HG02678 (cell line): Measurements from ENCODE around the gene CCBE1.

Source experiments
- ATAC-seq: cut with Tn5 transposase; IDR thresholded peaks from one replicate; pipeline ENCODE4 v1.9.1; 2021; ENCODE audit warnings: mild to moderate bottlenecking, moderate library complexity; ENCODE audit not compliant: unreplicated experiment

The CCBE1 gene

DNA sequence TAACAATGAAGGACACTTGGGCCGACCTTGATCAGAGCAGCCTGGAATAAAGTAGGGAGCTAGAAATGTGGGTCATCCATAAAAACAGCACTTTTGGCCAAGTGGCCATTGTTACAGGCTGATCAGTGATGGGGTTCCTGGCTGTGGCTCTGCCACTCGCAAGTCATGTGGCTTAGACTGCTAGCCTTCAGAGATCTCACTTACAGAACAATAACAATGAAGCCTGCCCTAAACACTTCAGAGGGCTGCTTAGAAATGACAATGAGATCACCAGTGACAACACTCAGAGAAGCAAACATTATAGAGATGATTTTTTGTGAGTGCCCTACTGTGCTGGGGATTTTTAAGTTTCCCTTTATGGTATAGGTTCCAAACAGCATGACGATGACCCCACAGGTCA, 230.2 kb downstream of the CCBE1 start:
- ATAC-seq: no peak

DNA sequence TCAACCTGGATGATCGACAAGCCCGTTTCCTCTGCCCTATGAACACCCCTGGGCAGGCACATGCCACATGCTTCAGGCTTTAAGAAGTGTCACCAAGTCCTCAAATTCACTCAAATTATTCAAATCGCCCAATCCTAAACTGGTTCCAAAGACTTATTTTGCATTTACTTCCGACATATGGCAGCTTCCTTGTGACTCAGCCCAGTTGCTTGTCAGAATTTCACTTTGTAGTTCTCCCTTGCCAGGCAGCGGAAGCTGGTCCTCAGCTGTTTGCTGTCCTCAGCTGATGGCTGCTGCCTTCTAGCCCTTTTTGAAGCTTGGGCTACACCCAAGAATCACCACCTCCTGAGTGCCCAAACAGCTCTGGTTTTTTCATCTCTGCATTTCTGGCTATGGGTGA, 232.7 kb downstream of the CCBE1 start:
- no peak for ATAC-seq

DNA sequence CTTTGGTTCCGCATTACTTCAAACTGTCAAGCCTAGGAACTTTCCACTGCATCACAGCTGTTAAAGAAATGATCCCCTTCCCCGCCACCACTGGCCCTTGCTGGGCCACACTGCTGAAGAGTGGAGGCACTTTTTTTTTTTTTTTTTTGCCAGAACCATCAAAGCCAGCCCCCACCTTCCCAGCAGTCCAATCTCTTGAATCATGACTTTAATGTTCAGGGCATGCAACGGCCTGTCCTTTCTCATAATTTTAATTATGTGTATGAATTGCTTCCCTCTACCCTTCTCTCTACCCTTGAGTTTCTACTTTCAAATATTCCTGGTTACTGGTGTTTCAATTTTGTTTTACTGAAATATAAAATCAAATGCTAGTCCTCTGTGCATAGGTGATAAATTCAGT, 236.1 kb downstream of the CCBE1 start:
- ATAC-seq: no peak

DNA sequence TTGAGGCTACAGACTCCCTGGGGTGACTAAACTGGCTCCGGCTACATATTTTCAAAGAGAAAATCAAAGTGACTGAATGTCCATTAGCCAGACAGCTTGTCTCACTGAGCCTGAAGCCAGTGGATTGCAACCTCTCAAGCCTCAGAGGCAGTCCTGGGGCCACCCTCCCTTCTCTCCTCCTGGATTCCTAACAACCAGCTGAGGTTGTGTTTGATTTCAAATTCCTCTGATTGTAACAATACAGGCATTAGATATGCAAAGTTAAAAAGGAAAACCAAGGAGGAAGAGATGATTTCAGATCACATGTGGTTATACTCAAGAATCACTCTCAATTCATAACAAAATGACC, 237.2 kb downstream of the CCBE1 start:
- ATAC-seq: no peak

DNA sequence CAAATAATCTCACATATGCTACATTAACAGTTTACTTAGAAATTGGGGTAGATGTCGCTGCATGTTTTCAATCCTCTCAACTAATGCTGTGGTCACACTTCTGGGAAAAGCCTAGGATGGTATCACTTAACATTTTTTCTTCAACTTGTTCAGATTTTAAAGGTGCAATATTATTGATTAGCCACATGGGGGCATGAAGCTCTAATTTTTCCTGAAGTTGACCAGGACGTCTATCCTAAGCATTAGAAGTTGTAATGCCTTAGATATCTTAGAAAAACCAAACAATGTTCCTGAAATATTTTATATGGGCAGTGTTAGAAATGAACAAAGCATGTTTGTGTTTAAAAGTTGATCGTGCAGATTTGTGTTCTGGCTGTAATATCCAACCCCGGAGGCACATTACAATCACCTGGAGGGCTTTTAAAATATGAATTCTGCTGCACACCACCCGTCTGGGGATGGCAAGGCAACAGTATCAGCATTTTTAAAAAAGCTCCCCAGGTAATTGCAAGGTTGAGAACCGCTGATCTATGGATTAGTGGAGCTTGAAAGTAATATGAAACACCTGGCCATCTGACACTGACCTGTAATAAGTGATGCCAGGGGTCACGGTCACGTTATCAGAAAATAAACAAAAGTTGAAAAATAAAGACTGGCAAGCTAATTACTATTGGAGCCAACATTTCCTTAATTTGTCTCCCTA, 237.7 kb downstream of the CCBE1 start:
- ATAC-seq: no peak

DNA sequence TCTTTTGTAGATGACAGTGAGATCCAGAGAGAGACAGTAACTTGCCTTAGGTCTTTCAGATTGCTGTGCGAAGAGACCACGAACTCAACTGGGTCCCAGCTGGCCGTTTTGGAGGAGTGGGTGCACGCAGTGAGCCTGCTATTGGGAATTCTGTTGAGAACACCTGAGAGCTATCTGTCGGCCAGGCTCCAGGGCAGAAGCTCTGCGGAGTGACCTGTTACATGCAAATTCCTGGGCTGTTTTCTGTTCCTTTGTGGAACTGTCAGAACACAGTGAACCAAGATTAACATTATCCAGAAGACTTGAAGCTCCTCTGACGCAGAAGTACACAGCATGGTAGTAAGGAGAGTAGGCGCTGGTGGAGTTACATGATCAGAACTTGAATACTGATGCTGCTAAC, 238.6 kb downstream of the CCBE1 start:
- ATAC-seq: no peak

DNA sequence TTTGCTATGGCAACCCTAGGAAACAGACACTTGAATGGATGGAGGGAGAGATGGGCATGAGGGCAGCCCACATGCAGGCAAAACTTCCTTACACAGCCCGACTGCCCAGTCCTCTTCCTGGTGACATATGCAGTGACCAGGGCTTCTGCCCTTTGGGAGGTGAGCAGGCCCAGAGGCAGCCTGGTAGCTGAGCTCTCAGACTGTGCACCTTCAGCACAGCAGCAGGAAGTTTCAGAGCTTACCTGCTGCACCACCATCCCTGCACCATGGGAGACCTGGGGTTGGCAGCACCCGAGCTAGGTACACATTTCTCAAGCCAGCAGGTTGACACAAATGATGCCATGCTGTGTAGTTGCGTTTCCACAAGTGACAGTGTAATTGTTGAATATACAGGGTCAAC, 240.6 kb downstream of the CCBE1 start:
- no peak for ATAC-seq

DNA sequence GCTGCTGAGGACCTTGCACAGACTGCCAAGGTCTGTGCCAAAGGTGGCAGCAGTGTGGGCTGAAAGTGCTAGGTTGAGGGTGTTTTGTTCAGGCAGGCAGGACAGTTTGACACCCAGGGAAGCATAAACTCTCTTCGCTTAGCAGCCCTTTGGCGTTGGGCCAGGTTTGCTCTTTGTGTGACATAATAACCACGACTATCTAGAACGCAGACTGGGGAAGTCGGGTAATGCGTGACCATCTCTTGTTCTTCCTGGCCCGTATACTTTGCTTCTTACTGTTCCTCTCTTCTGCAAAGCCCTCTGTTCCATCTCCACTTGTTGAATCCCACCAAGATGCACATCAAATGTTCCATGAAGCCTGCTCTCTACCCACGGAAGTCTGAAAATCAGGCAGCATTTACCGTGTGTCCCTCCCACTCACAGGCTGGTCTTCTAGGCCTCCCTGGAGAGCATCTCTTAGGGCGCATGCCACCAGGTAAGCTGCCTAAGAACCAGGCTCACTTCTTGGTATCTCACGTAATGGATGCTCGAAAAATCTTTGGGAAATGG, 241.4 kb downstream of the CCBE1 start:
- ATAC-seq: no peak

DNA sequence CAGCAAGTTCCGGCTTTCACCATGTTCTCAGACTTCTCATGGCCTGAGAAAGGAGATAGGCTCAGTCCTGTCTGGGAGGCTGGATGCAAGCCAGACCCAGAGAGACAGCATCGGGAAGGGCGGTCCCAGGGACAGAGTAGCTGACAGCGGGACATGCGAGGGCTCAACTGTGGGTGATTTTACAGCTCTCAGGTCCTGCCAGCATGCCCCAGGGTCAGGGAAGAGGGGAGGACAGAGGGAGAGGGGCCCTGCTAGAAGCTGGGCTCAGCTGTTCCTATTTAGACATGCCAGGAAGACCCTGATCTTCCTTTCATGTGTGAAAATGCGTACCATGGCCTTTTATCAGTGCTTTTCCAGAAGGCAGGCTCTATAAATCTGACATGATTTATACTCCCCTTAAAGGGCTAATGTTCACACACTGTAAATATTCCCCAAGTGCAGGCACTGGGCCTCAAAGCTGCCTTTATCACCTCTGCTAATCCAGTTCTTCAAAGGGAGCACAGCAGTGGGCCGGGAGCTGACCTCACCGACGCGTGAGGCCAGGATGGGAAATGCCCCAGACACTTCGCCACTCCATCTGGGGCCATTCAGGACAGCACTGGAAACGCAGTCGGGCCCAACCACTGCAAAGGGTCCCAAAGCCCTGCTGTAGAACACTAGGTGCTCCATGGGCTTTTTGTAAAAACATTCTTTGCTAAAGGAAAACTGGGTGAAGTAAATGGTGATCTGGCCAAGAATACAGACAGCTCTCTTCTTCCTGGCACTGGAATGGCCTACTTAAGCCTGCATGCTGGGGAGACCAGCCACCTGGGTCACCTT, 242.1 kb downstream of the CCBE1 start:
- no peak for ATAC-seq

DNA sequence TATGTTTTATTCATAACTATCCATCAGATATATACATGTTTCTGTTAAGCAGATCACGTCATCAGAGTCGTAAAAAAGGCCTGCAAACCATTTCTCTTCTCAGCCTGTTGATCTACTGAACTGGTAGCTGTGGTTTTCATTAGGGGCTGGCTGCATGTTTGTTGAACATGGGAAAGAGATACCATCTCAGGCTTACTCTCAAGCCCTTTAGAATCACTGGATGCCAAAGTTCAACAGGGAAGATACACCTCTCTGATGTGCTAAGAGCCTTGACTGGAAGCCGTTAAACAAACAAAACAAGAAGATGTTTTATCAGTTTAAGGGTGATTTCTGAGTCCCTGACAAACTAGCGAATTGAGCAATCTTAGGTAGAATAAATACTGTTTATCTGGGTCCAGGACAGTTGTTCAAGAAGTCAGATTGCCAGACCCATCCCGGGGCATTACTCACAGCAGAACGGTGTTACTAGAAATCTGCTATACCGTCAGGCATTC, 243.7 kb downstream of the CCBE1 start:
- ATAC-seq: no peak

DNA sequence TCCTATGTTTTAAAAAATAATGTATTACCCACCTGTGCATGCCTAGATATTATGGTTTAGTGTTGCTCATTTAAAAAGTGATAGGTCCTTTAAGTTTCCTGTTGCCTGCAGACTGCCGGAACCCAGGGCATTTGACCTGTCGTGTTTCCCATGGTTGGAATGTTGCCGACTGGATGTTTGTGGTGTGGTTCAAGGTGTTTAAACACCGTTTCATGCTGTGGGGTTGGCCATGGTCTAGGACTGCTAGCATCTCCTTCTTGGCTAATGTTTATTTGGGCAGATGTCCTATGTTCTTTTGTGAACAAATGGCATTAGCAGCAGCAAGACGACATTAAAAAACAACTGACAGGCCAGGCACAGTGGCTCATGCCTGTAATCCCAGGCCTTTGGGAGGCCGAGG, 245.3 kb downstream of the CCBE1 start:
- ATAC-seq: no peak

DNA sequence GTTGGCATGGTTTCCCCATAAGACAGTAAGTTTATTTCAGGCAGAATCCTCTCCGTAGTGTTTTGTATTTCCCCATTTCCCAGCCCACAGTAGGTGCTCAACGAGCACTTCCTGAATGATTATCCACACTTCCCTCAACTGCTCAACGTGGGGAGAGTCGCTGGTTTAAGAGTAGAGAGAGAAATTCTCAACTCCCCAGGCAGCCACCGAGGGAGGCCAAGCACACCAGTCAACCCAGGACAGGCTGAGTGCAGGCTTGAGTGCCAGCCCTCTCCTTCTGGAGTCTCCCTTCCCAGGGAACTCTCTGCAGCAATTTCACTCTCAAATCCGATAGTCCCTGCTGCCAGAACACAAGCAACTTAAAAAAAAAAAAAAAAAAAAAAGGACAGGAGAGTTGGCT, 246.2 kb downstream of the CCBE1 start:
- no peak for ATAC-seq

DNA sequence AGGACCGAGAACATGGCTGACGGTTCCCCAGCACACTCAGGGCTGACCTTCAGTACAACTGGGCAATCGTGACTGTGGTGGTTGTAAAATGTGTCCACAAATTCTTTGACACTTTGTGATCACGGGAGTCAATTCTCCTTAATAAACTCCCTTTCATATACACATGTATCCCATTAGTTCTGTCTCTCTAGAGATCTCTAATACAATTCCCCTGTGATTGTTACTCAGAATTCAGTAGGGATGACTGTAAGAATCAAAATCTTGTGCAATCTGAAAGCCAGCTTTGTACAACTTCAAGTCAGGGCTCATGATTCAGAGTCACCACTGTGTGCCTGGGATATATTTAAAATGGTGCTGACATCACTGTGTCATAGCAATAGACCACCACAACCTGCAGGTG, 248.7 kb downstream of the CCBE1 start:
- no peak for ATAC-seq

DNA sequence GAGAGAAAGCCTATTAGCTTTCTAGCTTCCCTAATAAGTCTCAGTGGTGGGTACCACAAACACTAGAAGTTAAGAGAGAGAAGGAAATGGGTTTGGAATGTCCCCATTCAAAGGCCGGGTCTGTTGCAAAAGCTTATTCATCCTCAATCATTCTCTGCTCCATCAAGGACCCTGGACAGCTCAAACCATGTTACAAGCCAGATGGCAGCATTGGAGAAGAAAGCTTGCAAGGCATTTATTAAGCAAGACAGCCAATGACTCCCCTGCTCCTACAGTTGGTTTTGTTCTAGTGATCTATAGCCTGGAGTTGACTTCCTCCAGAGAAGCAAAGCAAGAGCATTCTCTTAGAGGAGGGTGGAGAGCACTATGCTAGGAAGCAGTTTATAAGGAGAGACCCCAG, 251.2 kb downstream of the CCBE1 start:
- ATAC-seq: no peak

DNA sequence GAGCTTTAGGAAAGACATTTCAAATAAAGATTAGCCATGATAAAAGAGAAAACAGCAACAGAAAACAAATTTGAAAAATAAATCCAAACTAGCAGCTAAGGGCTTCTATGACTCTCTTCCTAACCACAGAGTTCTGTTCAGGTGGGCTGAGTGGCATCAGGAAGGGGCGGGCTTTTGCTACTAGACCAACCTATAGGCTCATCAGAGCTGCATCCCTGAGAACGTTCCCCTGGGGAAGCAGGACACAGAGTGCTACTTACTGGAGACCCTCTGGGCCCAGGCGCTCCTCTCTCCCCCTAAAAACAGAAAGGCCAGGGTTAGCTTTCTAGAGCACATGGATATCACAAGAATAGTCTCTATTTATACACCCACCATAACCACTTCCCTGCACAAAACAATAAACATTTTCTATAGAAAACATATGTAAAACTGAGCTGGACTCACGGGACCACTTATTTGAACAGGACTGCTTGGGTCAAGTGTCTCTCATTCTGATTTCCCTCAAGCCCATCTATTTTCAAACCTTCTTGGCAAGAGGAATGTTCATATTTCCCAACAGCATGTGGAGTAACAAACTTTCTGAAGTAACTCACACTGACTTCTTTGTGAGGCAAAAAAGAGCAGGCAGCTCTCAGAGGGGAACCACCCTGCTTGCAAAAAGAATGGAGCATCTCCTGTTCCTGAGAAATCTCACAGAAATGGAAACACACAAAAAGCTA, 259.2 kb downstream of the CCBE1 start:
- ATAC-seq: no peak

DNA sequence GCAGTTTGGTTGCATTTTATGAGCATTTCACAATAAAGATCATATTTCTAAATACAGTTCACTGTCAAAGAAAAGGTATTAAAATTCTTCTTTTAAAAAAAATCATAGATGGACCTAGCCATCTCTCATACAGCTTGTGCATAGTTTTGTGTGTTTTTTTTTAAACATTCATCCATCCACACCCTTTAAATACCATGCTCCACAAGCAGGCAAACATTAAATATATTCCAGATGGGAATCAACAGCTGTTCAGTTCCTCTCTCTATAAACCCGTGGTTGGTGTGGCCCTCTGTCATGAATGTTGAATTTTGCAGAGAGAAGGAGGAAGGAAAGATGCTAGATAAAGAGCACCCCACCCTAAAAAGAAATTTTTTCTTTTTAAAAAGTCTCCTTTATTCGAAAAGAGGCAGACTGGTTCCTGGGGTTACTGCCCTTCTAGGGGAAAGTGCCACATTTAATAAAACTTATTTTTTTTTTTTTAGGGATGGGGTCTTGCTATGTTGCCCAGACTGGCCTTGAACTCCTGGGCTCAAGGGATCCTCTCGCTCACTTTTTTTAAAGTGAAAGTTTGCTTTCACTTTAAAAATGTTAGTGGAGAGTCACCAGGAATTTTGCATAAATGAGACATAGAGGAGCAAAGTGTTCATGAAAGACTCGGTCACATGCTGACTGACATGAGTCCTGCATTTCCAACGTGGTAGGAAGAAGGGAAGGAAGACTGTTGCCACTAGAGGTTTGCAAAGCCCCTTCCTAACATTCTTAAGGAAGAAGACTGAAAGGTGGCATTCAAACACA, 264.2 kb downstream of the CCBE1 start:
- ATAC-seq: no peak

DNA sequence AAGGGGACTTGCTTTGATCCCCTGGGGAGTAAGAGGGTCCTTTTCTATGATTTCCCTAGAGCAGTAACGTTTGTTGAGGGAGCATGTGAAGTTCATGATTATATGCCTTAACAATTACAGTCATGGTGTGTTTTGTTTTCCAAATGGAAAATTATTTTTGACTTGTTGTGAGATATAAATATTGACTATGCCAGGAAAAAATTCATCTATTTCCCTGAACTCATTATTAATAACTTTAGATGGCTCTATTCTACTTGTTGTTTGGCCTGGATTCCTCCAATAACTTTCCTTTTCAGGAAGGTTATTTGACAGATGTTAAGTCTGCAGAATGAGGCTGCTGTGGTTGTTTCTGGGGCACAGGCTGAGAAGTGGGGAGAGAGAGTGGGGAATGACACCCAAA, 266.1 kb downstream of the CCBE1 start:
- ATAC-seq: no peak

DNA sequence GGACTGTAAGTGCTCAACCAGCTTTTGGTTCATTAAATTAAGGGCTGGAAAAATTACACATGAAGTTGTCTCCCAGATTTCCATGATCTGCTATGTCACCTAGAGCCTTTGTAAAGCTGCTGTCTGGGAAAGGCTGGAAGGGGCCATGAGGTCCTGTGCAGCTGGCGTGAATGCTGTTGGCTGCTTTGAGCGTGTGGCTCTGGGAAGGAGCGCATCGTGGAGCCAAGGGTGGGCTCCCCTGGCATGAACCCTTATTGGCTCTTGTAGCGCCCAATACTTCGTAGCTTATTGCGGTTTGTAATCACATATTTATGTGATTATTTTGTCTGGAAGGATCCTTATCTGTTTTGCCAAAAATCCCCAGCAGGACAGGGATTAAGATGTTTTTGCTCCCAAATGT, 267.6 kb downstream of the CCBE1 start:
- no peak for ATAC-seq

DNA sequence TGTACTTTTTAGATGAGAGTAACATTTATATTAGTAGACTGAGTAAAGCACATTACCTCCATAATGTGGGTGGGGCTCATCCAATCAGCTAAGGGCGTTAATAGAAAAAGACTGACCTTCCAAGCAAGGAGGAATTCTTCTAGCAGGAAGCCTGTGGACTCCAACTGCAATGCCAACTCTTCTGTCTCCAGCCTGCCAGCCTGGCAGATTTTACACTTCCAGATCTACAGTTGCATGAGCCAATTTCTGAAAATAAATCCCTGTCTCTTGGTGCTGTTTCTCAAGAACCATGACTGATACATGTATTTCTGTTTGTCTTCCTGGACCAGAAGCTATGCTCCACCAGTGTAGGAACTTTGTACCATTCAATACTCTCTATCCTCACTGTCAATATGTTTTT, 269.2 kb downstream of the CCBE1 start:
- ATAC-seq: no peak

DNA sequence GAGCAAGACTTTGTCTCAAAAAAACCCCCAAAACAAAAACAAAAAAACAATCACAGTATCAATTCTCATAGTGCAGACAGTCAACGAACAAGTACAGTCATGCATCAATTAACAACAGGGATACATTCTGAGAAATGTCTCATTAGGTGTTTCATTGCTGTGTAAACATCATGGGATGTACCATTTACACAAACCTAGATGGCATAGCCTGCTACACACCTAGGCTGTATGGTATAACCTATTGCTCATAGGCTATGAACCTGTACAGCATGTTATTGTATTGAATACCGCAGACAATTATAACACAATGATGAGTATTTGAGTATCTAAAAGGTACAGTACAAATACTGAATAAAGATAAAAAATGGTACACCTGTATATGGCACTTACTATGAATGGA, 270.4 kb downstream of the CCBE1 start:
- ATAC-seq: no peak

DNA sequence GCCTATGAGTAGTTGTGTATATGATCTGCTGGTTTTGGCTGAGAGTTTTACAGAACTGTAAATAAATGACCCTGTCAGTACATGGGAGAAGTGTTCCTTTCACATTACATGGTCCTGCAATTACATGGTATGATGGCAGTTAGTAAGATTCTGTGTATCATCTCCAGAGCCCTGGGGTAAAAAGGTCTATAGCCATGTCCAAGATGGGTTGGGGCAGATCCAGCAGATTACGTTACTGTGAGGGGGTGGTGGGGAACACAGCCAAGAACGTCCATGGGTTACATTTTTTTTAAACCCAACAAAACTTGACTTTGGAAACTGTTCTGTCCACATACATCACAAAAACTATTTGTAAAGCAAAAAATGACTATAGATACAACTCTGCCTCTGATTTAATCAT, 274.0 kb downstream of the CCBE1 start:
- ATAC-seq: no peak
